Measurements from ENCODE around the gene DNTT.

The DNTT gene

GRCh38 chr10:96360766-96361165, 56.5 kb downstream of the DNTT start:
- no peak for DNase-seq (ENCODE audit: extremely low read depth, low read depth)
- no peak for TF ChIP-seq CTCF (IDR thresholded peaks at IDR 0.05; ENCODE audit: low read depth, low read length)

DNA sequence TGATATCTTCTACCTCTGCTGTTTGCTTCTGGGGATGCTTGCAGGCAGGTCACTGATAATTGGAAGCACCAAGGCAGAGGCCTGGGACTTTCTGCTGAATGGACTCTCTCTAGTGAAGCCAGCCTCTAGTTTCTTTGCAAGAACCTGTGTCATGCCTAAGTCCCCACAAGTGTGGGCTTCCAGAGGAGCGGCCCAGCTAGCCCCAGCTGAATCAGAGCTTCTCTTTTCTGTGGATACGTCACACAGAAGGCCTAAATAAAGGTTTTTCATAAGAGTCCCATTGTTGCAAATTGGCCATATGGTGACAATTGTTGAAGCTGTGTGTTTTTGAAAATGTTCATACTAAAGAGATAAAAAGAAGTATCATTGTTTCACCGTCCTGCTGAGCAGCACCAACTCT, 61.3 kb downstream of the DNTT start:
- no peak for TF ChIP-seq CTCF (IDR thresholded peaks at IDR 0.05; ENCODE audit: low read depth, low read length)
- DNase-seq (ENCODE audit: extremely low read depth, low read depth), result no peak

DNA sequence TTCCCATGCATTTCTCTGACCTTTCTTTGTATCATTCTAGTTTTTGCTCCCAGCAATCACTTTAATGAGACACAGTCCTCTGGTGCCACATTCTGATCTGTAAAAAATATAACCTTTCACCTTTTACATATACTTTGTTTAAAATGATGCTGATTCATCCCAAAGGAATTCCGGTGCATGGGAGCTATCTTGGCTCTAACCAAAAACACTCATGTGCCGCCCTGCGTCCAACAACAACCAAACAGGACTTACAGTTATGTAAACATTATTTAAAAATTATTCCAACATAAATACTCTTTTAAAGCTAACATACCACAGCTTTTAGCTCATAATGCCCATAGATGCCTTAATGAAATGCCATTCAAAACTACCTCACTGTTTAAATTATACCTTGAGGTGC, 62.3 kb downstream of the DNTT start:
- no peak for TF ChIP-seq CTCF (IDR thresholded peaks at IDR 0.05; ENCODE audit: low read depth, low read length)
- no peak for DNase-seq (ENCODE audit: extremely low read depth, low read depth)

DNA sequence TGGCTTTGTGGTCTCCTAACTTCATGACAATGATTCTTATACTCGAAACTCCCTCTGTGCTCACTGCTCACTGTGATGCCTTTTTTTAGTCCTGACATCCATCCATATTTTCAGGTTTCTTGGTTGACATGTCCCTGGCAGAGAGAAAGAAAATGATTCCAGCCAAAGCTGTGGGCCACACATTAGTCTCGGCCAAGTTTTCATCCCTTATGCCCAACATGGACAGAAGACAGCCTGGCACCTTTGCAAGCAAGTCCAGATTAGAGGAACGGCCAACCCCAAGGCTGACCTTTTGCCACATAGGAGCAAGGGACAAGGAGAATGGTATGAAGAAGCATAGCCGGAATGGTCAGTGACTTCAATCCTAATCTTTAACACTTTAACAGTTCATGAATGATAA, 63.2 kb downstream of the DNTT start:
- TF ChIP-seq CTCF (IDR thresholded peaks at IDR 0.05; ENCODE audit: low read depth, low read length), result no peak
- no peak for DNase-seq (ENCODE audit: extremely low read depth, low read depth)

DNA sequence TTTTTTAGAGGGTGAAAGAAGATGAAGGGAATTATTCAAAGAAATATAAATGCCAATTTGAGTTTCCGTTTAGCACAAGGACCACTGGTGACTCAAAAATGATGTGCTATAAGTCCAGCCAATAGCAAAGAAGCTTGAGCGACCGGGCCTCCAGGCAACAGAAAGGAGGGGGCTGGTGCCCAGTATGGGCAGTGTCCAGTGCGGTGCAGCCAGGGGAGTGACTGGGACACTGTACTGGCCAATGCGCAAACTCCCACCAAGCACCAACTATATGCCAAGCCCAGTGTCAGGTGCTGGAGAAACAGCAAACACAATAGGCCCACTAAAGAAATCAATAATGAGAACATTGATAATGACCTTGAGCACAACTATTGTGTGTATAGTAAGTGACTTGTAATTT, 64.7 kb downstream of the DNTT start:
- no peak for TF ChIP-seq CTCF (IDR thresholded peaks at IDR 0.05; ENCODE audit: low read depth, low read length)
- DNase-seq (ENCODE audit: extremely low read depth, low read depth), result no peak

DNA sequence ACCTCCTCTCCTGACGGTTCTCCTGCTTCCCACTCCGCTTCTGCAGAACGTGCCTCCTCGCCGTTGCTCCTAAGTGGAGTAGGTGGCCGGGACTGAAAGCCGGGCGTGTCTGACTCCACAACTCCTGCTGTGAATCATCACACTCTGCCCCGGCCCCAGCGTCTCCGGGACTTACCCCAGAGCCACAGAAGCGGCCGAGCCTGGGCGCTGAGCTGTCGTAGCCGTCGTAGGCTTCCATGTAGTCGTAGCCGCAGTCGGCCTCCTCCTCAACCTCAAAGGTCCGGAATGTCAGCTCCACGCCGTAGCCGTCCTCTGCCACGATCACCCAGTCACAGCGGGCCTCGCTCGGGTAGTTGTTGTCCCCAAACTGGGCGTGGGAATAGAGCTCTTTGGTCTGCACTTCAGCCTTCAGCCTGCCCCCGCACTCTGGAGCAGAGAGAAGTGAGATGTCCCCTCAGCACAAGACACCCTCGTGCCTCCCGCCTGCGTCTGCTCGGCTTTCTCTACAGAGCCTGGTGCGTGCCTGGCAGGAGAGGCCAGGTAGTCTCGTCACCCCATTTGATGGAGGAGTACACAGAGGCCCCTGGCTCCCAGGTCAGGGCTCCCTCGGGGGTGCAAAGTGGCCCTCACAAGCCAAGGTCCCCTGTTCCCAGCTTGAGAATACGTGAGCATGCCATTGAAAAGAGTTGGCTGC, 65.8 kb downstream of the DNTT start:
- no peak for TF ChIP-seq CTCF (IDR thresholded peaks at IDR 0.05; ENCODE audit: low read depth, low read length)
- no peak for DNase-seq (ENCODE audit: extremely low read depth, low read depth)

DNA sequence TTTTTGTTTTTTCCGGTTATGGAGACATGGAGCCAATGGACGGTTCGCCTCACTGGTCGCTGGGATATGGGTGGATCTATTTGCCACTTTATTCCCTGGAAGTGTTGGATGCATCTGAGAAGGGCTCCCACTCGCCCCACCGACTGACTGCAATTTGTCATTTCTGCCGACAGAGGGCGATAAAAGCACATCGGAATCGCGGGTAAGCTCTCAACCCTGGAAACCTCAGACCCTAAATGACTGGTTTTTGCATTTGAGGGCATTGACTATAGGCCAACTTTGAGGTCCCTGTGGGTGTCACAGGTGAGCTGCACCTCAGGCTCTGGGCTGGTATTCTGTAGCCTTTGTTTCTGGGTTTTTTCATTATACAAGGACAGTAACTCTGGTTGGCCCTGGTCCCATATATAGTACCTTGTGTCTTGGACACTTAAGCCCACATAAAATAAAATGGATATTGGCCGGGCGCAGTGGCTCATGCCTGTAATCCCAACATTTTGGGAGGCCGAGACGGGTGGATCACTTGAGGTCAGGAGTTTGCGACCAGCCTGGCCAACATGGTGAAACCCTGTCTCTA, 66.4 kb downstream of the DNTT start:
- DNase-seq (ENCODE audit: extremely low read depth, low read depth), result peak; percentile 5

More for the DNA sequence above, 66.4 kb downstream of the DNTT start:
- peak; percentile 79 for TF ChIP-seq CTCF (IDR thresholded peaks at IDR 0.05; ENCODE audit: low read depth, low read length)

Data from AG09319 (cell line).